ENCODE results near the gene NPAS3.
"Not testable (repeated sequence)": the region's sequence is repeated elsewhere in the genome, so short reads cannot be mapped to it uniquely, and the experiment has no call there.

The NPAS3 gene

GRCh38 chr14:33073023-33073422 is 134.3 kb downstream of the NPAS3 start:
- DNase-seq (ENCODE audit: low read depth in 2 of 2): no peak

GRCh38 chr14:33081259-33081658 is 142.6 kb downstream of the NPAS3 start:
- no peak for DNase-seq (ENCODE audit: low read depth in 2 of 2)

GRCh38 chr14:33085799-33086198 is 147.1 kb downstream of the NPAS3 start:
- no peak for DNase-seq (ENCODE audit: low read depth in 2 of 2)

GRCh38 chr14:33088274-33088673 is 149.6 kb downstream of the NPAS3 start:
- DNase-seq (ENCODE audit: low read depth in 2 of 2): not testable (repeated sequence)

GRCh38 chr14:33098016-33098415 is 159.3 kb downstream of the NPAS3 start:
- no peak for DNase-seq (ENCODE audit: low read depth in 2 of 2)

GRCh38 chr14:33103489-33103888 is 164.8 kb downstream of the NPAS3 start:
- DNase-seq (ENCODE audit: low read depth in 2 of 2): no peak

GRCh38 chr14:33103966-33104365 is 165.3 kb downstream of the NPAS3 start:
- no peak for DNase-seq (ENCODE audit: low read depth in 2 of 2)

GRCh38 chr14:33110737-33111443 is 172.2 kb downstream of the NPAS3 start:
- DNase-seq (ENCODE audit: low read depth in 2 of 2): no peak

GRCh38 chr14:33114331-33114730 is 175.7 kb downstream of the NPAS3 start:
- no peak for DNase-seq (ENCODE audit: low read depth in 2 of 2)

GRCh38 chr14:33118668-33119067 is 180.0 kb downstream of the NPAS3 start:
- no peak for DNase-seq (ENCODE audit: low read depth in 2 of 2)

GRCh38 chr14:33120341-33120740 is 181.7 kb downstream of the NPAS3 start:
- DNase-seq (ENCODE audit: low read depth in 2 of 2): no peak

- no peak for DNase-seq (ENCODE audit: low read depth in 2 of 2)
Observed at GRCh38 chr14:33120966-33121365, 182.3 kb downstream of the NPAS3 start.

- DNase-seq (ENCODE audit: low read depth in 2 of 2): no peak
Observed at GRCh38 chr14:33123281-33123680, 184.6 kb downstream of the NPAS3 start.

GRCh38 chr14:33126433-33126832 is 187.8 kb downstream of the NPAS3 start:
- no peak for DNase-seq (ENCODE audit: low read depth in 2 of 2)

- no peak for DNase-seq (ENCODE audit: low read depth in 2 of 2)
Observed at GRCh38 chr14:33127531-33127930, 188.9 kb downstream of the NPAS3 start.

GRCh38 chr14:33131801-33132200 is 193.1 kb downstream of the NPAS3 start:
- DNase-seq (ENCODE audit: low read depth in 2 of 2): no peak

- no peak for DNase-seq (ENCODE audit: low read depth in 2 of 2)
Observed at GRCh38 chr14:33134162-33134561, 195.5 kb downstream of the NPAS3 start.

- DNase-seq (ENCODE audit: low read depth in 2 of 2): no peak
Observed at GRCh38 chr14:33134975-33135374, 196.3 kb downstream of the NPAS3 start.

GRCh38 chr14:33150666-33151428 is 212.2 kb downstream of the NPAS3 start:
- DNase-seq (ENCODE audit: low read depth in 2 of 2): no peak

GRCh38 chr14:33163109-33163508 is 224.4 kb downstream of the NPAS3 start:
- no peak for DNase-seq (ENCODE audit: low read depth in 2 of 2)

GRCh38 chr14:33163600-33163999 is 224.9 kb downstream of the NPAS3 start:
- no peak for DNase-seq (ENCODE audit: low read depth in 2 of 2)

- no peak for DNase-seq (ENCODE audit: low read depth in 2 of 2)
Observed at GRCh38 chr14:33165144-33165925, 226.7 kb downstream of the NPAS3 start.

- no peak for DNase-seq (ENCODE audit: low read depth in 2 of 2)
Observed at GRCh38 chr14:33165926-33166289, 227.2 kb downstream of the NPAS3 start.
